SKM-1 treated with dmso at 0.1 percent for 144 hours (cell line): ENCODE data around the gene CREG2.
"Not testable (repeated sequence)": the region's sequence is repeated elsewhere in the genome, so short reads cannot be mapped to it uniquely, and the experiment has no call there.

Experiments
- DNase-seq: peaks from one replicate; lab custom pipeline; 2025; ENCODE audit not compliant: unreplicated experiment; lab: John Stamatoyannopoulos, UW

The CREG2 gene

GRCh38 chr2:101374821-101375561 lies 12.3 kb downstream of the CREG2 start:
- DNase-seq: no peak

GRCh38 chr2:101372792-101373191 lies 14.5 kb downstream of the CREG2 start:
- DNase-seq: no peak

GRCh38 chr2:101371636-101372035 lies 15.7 kb downstream of the CREG2 start:
- DNase-seq: no peak

- no peak for DNase-seq
Observed at GRCh38 chr2:101369100-101369499, 18.2 kb downstream of the CREG2 start.

GRCh38 chr2:101368376-101368775 lies 18.9 kb downstream of the CREG2 start:
- peak; percentile 21 for DNase-seq

GRCh38 chr2:101367508-101367907 lies 19.8 kb downstream of the CREG2 start:
- DNase-seq: no peak

GRCh38 chr2:101364878-101365277 lies 22.4 kb downstream of the CREG2 start:
- DNase-seq: no peak

- no peak for DNase-seq
Observed at GRCh38 chr2:101362777-101363176, 24.5 kb downstream of the CREG2 start.

- no peak for DNase-seq
Observed at GRCh38 chr2:101362316-101362715, 25.0 kb downstream of the CREG2 start.

- DNase-seq: no peak
Observed at GRCh38 chr2:101361522-101361921, 25.8 kb downstream of the CREG2 start.

GRCh38 chr2:101361121-101361520 lies 26.2 kb downstream of the CREG2 start:
- no peak for DNase-seq

GRCh38 chr2:101360232-101360631 lies 27.1 kb downstream of the CREG2 start:
- no peak for DNase-seq

GRCh38 chr2:101359410-101359954 lies 27.8 kb downstream of the CREG2 start:
- DNase-seq: no peak

GRCh38 chr2:101357376-101357775 lies 29.9 kb downstream of the CREG2 start:
- no peak for DNase-seq

GRCh38 chr2:101356521-101356920 lies 30.8 kb downstream of the CREG2 start:
- no peak for DNase-seq

- no peak for DNase-seq
Observed at GRCh38 chr2:101356055-101356454, 31.2 kb downstream of the CREG2 start.

- no peak for DNase-seq
Observed at GRCh38 chr2:101355401-101356054, 31.8 kb downstream of the CREG2 start.

GRCh38 chr2:101354420-101355311 lies 32.6 kb downstream of the CREG2 start:
- no peak for DNase-seq

- not testable (repeated sequence) for DNase-seq
Observed at GRCh38 chr2:101352631-101353030, 34.7 kb downstream of the CREG2 start.

GRCh38 chr2:101351207-101351606 lies 36.1 kb downstream of the CREG2 start:
- DNase-seq: no peak

GRCh38 chr2:101349893-101350662 lies 37.2 kb downstream of the CREG2 start:
- no peak for DNase-seq
